CD14-positive monocyte (primary cell): Measurements from ENCODE around the gene PRKCA. TPM values are rescaled to one million over a fixed set of nuclear protein-coding genes. Genes with fewer than 3 reads are reported as not detected.

Source experiments
- DNase-seq, 3 donors: peaks; one replicate each; pipeline ENCODE4 v3.0.0-alpha.2; 2011 to 2022
- H2AFZ ChIP-seq: 2 replicates; pipeline ENCODE4 v1.6.0; 2012; ENCODE audit warnings: mild to moderate bottlenecking, low read depth, low read length, inconsistent platforms; ENCODE audit not compliant: insufficient read depth, poor library complexity, severe bottlenecking
- H3K27ac ChIP-seq, 2 donors: 1 replicate in 1 of 2; 2 replicates in 1 of 2; pipeline ENCODE4 v1.5.1; 2012 to 2013; ENCODE audit warnings: low read length in 2 of 2, control low read depth in 1 of 2, inconsistent platforms in 1 of 2, low read depth in 1 of 2, mild to moderate bottlenecking in 1 of 2
- H3K27me3 ChIP-seq, 2 donors: one replicate each; pipeline versions ENCODE4 v1.6.0 to v1.6.1; 2011 to 2013; ENCODE audit warnings: low read length in 2 of 2; ENCODE audit not compliant: control insufficient read depth in 2 of 2, insufficient read depth in 2 of 2
- H3K36me3 ChIP-seq, 2 donors: replicated peaks in 1 of 2; 1 replicate in 1 of 2; 2 replicates in 1 of 2; pipeline versions ENCODE4 v1.5.1 to v1.6.1; 2012 to 2013; ENCODE audit warnings: low read length in 2 of 2, control low read depth in 1 of 2, inconsistent platforms in 1 of 2, mild to moderate bottlenecking in 1 of 2; ENCODE audit not compliant: insufficient read depth in 2 of 2, control insufficient read depth in 1 of 2
- H3K4me1 ChIP-seq, 2 donors: 1 replicate in 1 of 2; 2 replicates in 1 of 2; pipeline versions ENCODE4 v1.5.1 to v1.6.1; 2012 to 2013; ENCODE audit warnings: low read length in 2 of 2, control low read depth in 1 of 2, inconsistent platforms in 1 of 2, mild to moderate bottlenecking in 1 of 2, moderate library complexity in 1 of 2; ENCODE audit not compliant: insufficient read depth in 2 of 2, control insufficient read depth in 1 of 2
- H3K4me2 ChIP-seq: replicated peaks from 2 replicates; pipeline ENCODE3; 2012; ENCODE audit warnings: low read length, moderate library complexity, mild to moderate bottlenecking; ENCODE audit not compliant: poor library complexity, severe bottlenecking; ENCODE audit errors: extremely low read depth
- H3K4me3 ChIP-seq, 3 experiments: fragments of 200-600 bp in 1 of 3; sonication (generic) in 1 of 3; replicated peaks in 1 of 3; 1 replicate in 2 of 3; 2 replicates in 1 of 3; pipeline ENCODE4 v1.5.1; 2011 to 2013; ENCODE audit warnings: low read length in 3 of 3, mild to moderate bottlenecking in 3 of 3, control low read depth in 2 of 3, low read depth in 2 of 3, inconsistent platforms in 1 of 3, moderate library complexity in 1 of 3
- H3K79me2 ChIP-seq: 2 replicates; pipeline ENCODE4 v1.6.0; 2012; ENCODE audit warnings: mild to moderate bottlenecking, control low read depth, inconsistent platforms, low read length, moderate library complexity; ENCODE audit not compliant: insufficient read depth
- H3K9ac ChIP-seq: 2 replicates; pipeline ENCODE4 v1.6.0; 2017; ENCODE audit warnings: low read length, mild to moderate bottlenecking; ENCODE audit not compliant: insufficient read depth, poor library complexity, severe bottlenecking
- H3K9me3 ChIP-seq, 2 donors: replicated peaks in 1 of 2; 1 replicate in 1 of 2; 2 replicates in 1 of 2; pipeline versions ENCODE4 v1.5.1 to v1.6.1; 2012 to 2013; ENCODE audit warnings: low read length in 2 of 2, control low read depth in 1 of 2; ENCODE audit not compliant: control insufficient read depth in 1 of 2, insufficient read depth in 1 of 2
- H4K20me1 ChIP-seq: 2 replicates; pipeline ENCODE4 v1.6.0; 2012; ENCODE audit warnings: mild to moderate bottlenecking, low read length, control low read depth, moderate library complexity; ENCODE audit not compliant: insufficient read depth
- H3K27ac Mint-ChIP-seq, 7 donors: one replicate each; pipeline ENCODE4 v1.8.0; 2020; ENCODE audit warnings: mild to moderate bottlenecking in 7 of 7, mixed read lengths in 7 of 7, moderate library complexity in 6 of 7, inconsistent platforms in 2 of 7
- H3K27me3 Mint-ChIP-seq, 3 donors: one replicate each; pipeline ENCODE4 v1.8.0; 2021 to 2022; ENCODE audit warnings: low read depth in 3 of 3, mild to moderate bottlenecking in 3 of 3, mixed read lengths in 3 of 3, moderate library complexity in 3 of 3, inconsistent platforms in 1 of 3
- H3K36me3 Mint-ChIP-seq, 2 donors: one replicate each; pipeline ENCODE4 v1.8.0; 2020; ENCODE audit warnings: mixed read lengths in 2 of 2, inconsistent platforms in 1 of 2, mild to moderate bottlenecking in 1 of 2
- H3K4me1 Mint-ChIP-seq: one replicate; pipeline ENCODE4 v1.8.0; 2020; ENCODE audit warnings: mild to moderate bottlenecking, mixed read lengths
- H3K4me3 Mint-ChIP-seq, 2 donors: one replicate each; pipeline ENCODE4 v1.8.0; 2020; ENCODE audit warnings: mild to moderate bottlenecking in 2 of 2, mixed read lengths in 2 of 2, moderate library complexity in 1 of 2
- H3K9me3 Mint-ChIP-seq, 7 donors: one replicate each; pipeline ENCODE4 v1.8.0; 2020 to 2022; ENCODE audit warnings: mixed read lengths in 7 of 7, mild to moderate bottlenecking in 6 of 7, moderate library complexity in 6 of 7, inconsistent platforms in 2 of 7
- WGBS: methylation state at CpG from one replicate; pipeline ENCODE4 v1.1.5; 2013; ENCODE audit warnings: missing lambda C conversion rate; ENCODE audit not compliant: insufficient coverage; 5-methylcytosine and 5-hydroxymethylcytosine counted together
- intact Hi-C, 2 donors: fragments of 100-400 bp; cut with micrococcal nuclease; formaldehyde crosslinking; loops; one replicate each; pipeline versions ENCODE4 v1.15.0 to v1.15.1; 2023
- polyA plus RNA-seq, 3 donors: library from polyadenylated mRNA; depleted of rRNA in 1 of 3; unstranded in 2 of 3; stranded (reverse) in 1 of 3; fragments of 300-500 nt in 2 of 3; fragments of >200 nt in 1 of 3; fragmentation: Illumina TruSeq in 2 of 3; gene quantifications; 1 replicate in 2 of 3; 2 replicates in 1 of 3; pipeline ENCODE4 v1.2.3, GENCODE V29; 2012 to 2021
- TF ChIP-seq, protein P1 (sequence below): fragments of 200-600 bp; IDR thresholded peaks from one replicate; pipeline ENCODE4 v1.8.0; 2022; ENCODE audit warnings: antibody characterized with exemption, mild to moderate bottlenecking

The PRKCA gene
- polyA plus RNA-seq, 3 donors = 0.22 to 7.1 (median 0.30) TPM

DNA sequence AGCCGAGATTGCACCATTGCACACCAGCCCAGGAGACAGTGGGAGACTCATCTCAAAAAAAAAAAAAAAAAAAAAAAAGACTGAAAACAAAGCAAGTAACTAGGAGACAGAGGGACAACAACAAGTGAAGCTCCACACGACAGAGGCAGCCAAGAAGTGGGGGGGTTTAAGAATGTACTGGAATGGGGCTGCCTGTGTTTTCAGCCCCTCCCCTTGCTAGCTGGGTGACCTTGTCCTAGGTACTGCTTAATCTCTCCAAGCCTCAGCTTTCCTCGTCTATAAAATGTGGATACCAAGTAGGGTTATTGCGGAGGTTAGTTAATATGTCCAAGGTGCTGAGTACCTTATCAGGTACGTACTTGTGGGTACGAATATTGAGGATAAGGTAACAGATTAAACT, 368.7 kb downstream of the PRKCA start:
- Histone ChIP-seq H3K79me2 (no peaks in the 10 kb centered on the region), H3K4me1 (no peaks in the 10 kb centered on the region), H3K36me3 (peaks cover 0 to 7% of the 10 kb centered on the region in 2 donors), H3K4me2 (no peak overlapping the region), H3K27me3 (no peaks in the 10 kb centered on the region), H3K27ac (no peak overlapping the region), H3K9me3 (no peaks in the 10 kb centered on the region), H3K4me3 (no peak overlapping the region), H3K9ac (no peak overlapping the region), H2AFZ (no peak overlapping the region), H4K20me1 (no peaks in the 10 kb centered on the region)
- TF ChIP-seq, protein P1, sequence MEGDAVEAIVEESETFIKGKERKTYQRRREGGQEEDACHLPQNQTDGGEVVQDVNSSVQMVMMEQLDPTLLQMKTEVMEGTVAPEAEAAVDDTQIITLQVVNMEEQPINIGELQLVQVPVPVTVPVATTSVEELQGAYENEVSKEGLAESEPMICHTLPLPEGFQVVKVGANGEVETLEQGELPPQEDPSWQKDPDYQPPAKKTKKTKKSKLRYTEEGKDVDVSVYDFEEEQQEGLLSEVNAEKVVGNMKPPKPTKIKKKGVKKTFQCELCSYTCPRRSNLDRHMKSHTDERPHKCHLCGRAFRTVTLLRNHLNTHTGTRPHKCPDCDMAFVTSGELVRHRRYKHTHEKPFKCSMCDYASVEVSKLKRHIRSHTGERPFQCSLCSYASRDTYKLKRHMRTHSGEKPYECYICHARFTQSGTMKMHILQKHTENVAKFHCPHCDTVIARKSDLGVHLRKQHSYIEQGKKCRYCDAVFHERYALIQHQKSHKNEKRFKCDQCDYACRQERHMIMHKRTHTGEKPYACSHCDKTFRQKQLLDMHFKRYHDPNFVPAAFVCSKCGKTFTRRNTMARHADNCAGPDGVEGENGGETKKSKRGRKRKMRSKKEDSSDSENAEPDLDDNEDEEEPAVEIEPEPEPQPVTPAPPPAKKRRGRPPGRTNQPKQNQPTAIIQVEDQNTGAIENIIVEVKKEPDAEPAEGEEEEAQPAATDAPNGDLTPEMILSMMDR = no peak
- Mint-ChIP-seq H3K9me3 (peaks cover 0 to 3% (median 0%) of the 10 kb centered on the region in 7 donors), H3K4me1 (no peaks in the 10 kb centered on the region), H3K27me3 (peaks cover 0 to 2% (median 1%) of the 10 kb centered on the region in 3 donors), H3K4me3 (no peak overlapping the region), H3K27ac (no peak overlapping the region), H3K36me3 (peaks cover 7 to 11% of the 10 kb centered on the region in 2 donors)
- WGBS = 67% methylated on average over 1 of the region's 6 CpGs
- intact Hi-C loops = no loop called here
- no peak for DNase-seq

DNA sequence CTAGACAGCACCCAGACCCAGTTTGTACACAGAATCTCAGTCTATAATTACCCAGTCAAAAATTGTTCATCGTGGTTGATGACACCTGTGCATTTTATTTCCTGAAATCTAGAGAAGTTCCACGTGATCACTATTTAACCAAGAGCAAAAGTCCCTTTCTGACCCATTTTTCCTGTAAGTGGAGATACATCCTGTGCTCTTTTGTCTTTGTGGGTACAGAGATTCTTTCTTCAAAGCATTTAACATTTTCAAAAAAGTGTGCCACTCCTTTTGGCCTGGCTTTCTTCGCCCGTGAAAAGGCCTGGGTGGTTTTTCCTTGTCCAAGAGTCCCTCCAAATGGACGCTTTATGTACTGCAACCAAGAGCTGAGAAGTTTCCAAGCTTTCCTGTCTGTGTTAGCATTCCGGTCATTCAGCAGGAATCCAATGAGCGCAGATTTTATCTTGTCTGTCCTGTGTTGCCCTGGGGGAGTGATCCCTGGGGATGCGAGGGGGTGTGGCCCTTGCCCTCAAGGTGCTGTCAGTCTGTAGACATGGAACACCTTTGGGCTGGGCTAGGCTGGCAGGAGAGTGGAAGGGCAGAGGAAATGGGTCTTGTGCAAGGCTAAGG, 371.4 kb downstream of the PRKCA start:
- Histone ChIP-seq H3K9ac (no peak overlapping the region), H3K4me3 (no peak overlapping the region), H3K4me2 (no peak overlapping the region), H3K4me1 (no peaks in the 10 kb centered on the region), H3K27me3 (no peaks in the 10 kb centered on the region), H3K9me3 (peaks cover 0 to 4% of the 10 kb centered on the region in 2 donors), H4K20me1 (no peaks in the 10 kb centered on the region), H3K27ac (no peak overlapping the region), H2AFZ (no peak overlapping the region), H3K36me3 (no peaks in the 10 kb centered on the region), H3K79me2 (no peaks in the 10 kb centered on the region)
- Mint-ChIP-seq H3K4me3 (no peak overlapping the region), H3K9me3 (peaks cover 0 to 4% (median 3%) of the 10 kb centered on the region in 7 donors), H3K27ac (no peak overlapping the region), H3K27me3 (peaks cover 0 to 2% (median 1%) of the 10 kb centered on the region in 3 donors), H3K36me3 (peaks cover 9 to 11% of the 10 kb centered on the region in 2 donors), H3K4me1 (no peaks in the 10 kb centered on the region)
- intact Hi-C loops = no loop called here
- 45% methylated on average over 5 of the region's 8 CpGs for WGBS
- no peak for DNase-seq
- TF ChIP-seq, protein P1 = no peak
